Mononuclear cell (primary cell): ENCODE results near the gene GSC. TPM values are rescaled to one million over a fixed set of nuclear protein-coding genes. Genes with fewer than 3 reads are reported as not detected.

Experiments used
- H3K27me3 ChIP-seq: 2 replicates; pipeline ENCODE4 v1.6.0; 2011; ENCODE audit warnings: low read length, control low read depth; ENCODE audit not compliant: insufficient read depth
- H3K4me1 ChIP-seq: 2 replicates; pipeline ENCODE4 v1.5.1; 2011; ENCODE audit warnings: mild to moderate bottlenecking, low read length, control low read depth; ENCODE audit not compliant: insufficient read depth
- H3K4me3 ChIP-seq: 2 replicates; pipeline ENCODE4 v1.5.1; 2011; ENCODE audit warnings: mild to moderate bottlenecking, low read length, moderate library complexity
- H3K9me3 ChIP-seq: 2 replicates; pipeline ENCODE4 v1.5.1; 2011; ENCODE audit warnings: low read depth, mild to moderate bottlenecking, control low read depth, low read length
- total RNA-seq: library from RNA; depleted of rRNA; stranded (reverse); fragments of >200 nt; gene quantifications from one replicate; pipeline ENCODE4 v1.2.3, GENCODE V29; 2012

The GSC gene
- total RNA-seq, 1 donor = 0.42 TPM

GRCh38 chr14:94775091-94775870, 5.4 kb upstream of the GSC start:
- no peak overlapping the region for H3K4me3 ChIP-seq
- no peaks in the 10 kb centered on the region for H3K9me3 ChIP-seq
- no peaks in the 10 kb centered on the region for H3K4me1 ChIP-seq
- H3K27me3 ChIP-seq = peaks cover 78% of the 10 kb centered on the region

DNA sequence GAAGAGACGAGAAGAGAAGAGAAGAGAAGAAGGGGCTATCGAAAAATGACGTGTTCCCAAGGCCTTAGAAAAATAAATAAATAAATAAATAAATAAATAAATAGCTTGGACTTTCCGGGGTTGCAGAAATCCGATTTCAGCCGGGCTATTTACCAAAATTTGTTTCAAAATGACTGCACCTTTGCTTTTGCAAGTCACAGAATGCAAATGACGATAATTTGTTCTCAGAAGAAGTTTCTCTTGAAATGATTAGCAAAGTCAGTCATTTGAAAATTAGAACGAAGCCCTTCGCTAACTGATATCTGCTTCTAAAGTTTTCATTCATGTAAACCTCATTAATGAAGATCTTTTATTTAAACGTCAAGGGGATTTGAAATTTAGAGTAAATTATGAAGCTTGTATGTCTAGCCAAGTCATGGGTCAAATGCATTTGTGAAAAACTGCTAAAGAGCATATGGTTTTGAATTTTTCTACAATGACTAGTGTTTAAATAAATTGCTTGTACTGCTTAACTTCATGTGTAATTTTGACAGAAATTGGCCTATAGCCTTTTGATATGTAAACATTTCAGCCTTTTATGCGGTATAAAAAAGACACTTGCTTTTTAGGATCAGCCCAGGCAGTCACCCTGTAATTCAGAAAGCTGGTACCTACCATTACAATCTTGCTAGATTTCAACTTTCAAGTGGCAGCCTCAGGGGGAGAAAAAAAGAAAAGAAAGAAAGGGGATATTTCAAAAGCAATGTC, 4.6 kb upstream of the GSC start:
- Histone ChIP-seq H3K9me3 (no peaks in the 10 kb centered on the region), H3K27me3 (peaks cover 81% of the 10 kb centered on the region), H3K4me1 (peaks cover 3% of the 10 kb centered on the region), H3K4me3 (no peak overlapping the region)

GRCh38 chr14:94773655-94774343, 3.9 kb upstream of the GSC start:
- Histone ChIP-seq H3K27me3 (peaks cover 88% of the 10 kb centered on the region), H3K4me1 (peaks cover 10% of the 10 kb centered on the region), H3K9me3 (no peaks in the 10 kb centered on the region), H3K4me3 (no peak overlapping the region)

- Histone ChIP-seq H3K9me3 (no peaks in the 10 kb centered on the region), H3K4me1 (peaks cover 14% of the 10 kb centered on the region), H3K27me3 (peaks cover 94% of the 10 kb centered on the region), H3K4me3 (no peak overlapping the region)
Observed at GRCh38 chr14:94773061-94773648, 3.2 kb upstream of the GSC start.

DNA sequence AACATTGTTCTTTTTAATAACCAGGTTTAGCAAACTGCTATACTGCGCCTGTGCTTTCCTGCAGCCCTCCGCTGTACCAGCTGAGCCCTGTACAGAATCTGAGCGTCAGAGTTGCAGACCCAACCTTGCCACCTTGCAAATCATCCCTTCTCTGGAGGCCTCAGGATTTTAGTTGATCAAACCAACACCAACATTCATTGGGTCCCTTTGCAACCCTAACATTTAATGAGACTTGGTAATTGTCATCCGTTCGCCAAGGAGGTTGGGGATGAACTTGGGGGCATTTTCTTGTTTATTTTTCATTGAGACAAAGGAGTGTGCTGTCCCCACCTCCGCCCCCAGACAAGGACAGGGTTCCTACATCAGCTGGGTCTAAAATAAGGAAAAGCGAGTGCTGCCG, 2.6 kb upstream of the GSC start:
- no peaks in the 10 kb centered on the region for H3K9me3 ChIP-seq
- no peak overlapping the region for H3K4me3 ChIP-seq
- H3K27me3 ChIP-seq = peaks cover 94% of the 10 kb centered on the region
- H3K4me1 ChIP-seq = peaks cover 14% of the 10 kb centered on the region

- H3K4me1 ChIP-seq = peaks cover 14% of the 10 kb centered on the region
- no peak overlapping the region for H3K4me3 ChIP-seq
- peaks cover 94% of the 10 kb centered on the region for H3K27me3 ChIP-seq
- H3K9me3 ChIP-seq = no peaks in the 10 kb centered on the region
Observed at GRCh38 chr14:94771906-94772490, 2.1 kb upstream of the GSC start.

DNA sequence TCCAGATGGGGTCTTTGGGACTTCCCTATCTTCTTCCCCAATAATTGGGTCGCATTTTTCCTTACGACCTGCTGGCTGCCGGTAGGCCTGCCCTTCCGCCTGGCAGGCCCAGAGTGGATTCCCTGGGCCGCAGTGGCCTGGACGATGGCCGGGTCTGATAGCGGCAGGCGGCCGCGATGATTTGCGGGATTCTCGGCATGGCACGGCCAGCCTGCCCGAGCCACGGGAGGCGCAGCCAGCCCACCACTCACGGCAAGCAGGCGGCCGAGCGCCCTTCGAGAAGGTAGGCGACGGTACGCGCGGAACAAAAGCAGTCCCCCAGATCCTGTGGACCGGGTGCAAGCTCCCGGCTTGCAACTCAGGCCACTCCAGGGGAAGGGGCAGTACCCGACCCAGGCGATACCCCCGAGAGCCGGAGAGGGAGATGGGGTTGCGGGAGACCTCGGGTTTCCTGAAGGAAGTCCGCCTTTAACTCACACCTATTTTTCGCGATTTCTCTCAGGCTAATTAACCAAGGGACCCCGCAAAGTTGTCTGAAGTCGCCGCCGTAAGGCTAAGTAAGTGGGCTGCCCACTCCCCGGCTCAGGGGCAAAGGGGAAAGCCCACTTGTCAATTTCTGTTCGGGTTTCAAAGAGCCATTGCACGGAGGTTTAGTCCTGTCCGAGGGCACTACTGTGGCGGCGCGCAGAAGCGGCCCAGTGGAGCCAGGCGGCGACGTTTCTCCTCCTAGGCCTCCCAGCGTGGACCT, 1.4 kb upstream of the GSC start:
- peaks cover 14% of the 10 kb centered on the region for H3K4me1 ChIP-seq
- peaks cover 94% of the 10 kb centered on the region for H3K27me3 ChIP-seq
- no peak overlapping the region for H3K4me3 ChIP-seq
- no peaks in the 10 kb centered on the region for H3K9me3 ChIP-seq

DNA sequence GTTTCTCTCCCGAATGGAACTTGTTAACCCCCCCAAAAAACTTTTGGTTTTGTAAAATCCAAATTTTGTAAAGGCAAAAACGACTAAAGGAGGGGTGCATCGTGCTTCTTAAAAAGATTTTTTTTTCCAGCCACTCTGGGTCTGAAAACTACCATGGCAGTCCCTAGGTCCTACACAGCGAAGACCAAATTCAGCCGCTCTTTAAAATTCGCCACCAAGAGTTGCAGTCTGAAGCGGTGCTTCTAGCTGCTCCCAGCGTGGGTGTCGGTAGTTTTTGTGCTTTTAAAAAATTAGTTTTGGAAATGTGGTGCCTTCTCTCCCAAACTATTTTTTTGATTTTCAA, 873 bp upstream of the GSC start:
- Histone ChIP-seq H3K4me3 (no peak overlapping the region), H3K27me3 (peaks cover 93% of the 10 kb centered on the region), H3K4me1 (peaks cover 14% of the 10 kb centered on the region), H3K9me3 (no peaks in the 10 kb centered on the region)

DNA sequence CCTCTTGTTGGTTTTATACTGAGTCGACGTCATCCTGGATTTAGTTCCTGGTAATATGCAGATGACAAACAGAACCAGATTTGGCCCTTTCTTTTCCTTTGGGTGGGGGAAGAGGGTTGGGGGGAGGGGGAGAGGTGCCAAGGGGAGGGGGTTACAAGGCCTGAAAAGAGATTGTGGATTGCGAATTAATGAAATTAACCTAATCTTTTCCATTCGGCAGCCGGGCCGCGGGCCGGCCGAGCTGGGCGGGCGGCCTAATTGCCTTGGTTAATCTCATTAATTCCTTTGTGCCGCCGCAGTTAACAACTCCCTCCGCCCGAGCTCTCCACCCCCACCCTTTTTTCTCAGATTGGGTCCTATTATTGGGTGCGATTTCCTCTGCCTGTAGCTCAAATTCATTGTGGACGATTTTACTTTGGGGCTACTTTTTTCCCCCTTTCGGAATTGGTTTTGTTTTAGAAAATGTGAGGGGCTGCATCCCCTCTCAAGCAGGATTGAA, 387 bp upstream of the GSC start:
- Histone ChIP-seq H3K4me3 (no peak overlapping the region), H3K27me3 (peaks cover 93% of the 10 kb centered on the region), H3K4me1 (peaks cover 14% of the 10 kb centered on the region), H3K9me3 (no peaks in the 10 kb centered on the region)

GRCh38 chr14:94768521-94769390, 1.2 kb downstream of the GSC start:
- H3K4me3 ChIP-seq = no peak overlapping the region
- H3K27me3 ChIP-seq = peaks cover 90% of the 10 kb centered on the region
- no peaks in the 10 kb centered on the region for H3K9me3 ChIP-seq
- H3K4me1 ChIP-seq = peaks cover 14% of the 10 kb centered on the region

DNA sequence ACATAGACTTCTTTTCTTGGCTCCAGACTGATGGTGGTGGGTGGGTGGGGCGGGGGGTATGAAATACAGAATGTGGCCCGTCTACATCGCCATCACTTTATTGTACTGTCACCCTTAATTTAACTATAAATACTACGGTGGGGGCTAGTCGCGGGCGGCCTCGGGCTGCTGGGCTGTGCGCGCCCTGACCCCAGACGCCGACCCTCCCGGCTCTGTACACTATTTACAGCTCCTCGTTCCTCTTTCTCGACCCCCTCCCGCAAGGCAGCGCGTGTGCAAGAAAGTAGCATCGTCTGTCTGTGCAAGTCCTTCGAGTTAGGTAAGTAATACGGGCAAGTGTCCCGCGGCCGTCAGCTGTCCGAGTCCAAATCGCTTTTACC, 1.8 kb downstream of the GSC start:
- Histone ChIP-seq H3K4me1 (peaks cover 14% of the 10 kb centered on the region), H3K27me3 (peaks cover 89% of the 10 kb centered on the region), H3K4me3 (no peak overlapping the region), H3K9me3 (no peaks in the 10 kb centered on the region)

- Histone ChIP-seq H3K4me1 (peaks cover 14% of the 10 kb centered on the region), H3K27me3 (peaks cover 87% of the 10 kb centered on the region), H3K4me3 (no peak overlapping the region), H3K9me3 (no peaks in the 10 kb centered on the region)
Observed at GRCh38 chr14:94767321-94767878, 2.5 kb downstream of the GSC start.

- H3K27me3 ChIP-seq = peaks cover 66% of the 10 kb centered on the region
- H3K4me1 ChIP-seq = peaks cover 12% of the 10 kb centered on the region
- no peaks in the 10 kb centered on the region for H3K9me3 ChIP-seq
- H3K4me3 ChIP-seq = no peak overlapping the region
Observed at GRCh38 chr14:94764573-94764972, 5.3 kb downstream of the GSC start.
